Stimulated activated CD8-positive, alpha-beta memory T cell treated with anti-CD3 and anti-CD28 coated beads, Interleukin-4, amount 100 ng/mL, for 1 hour (primary cell): Measurements from ENCODE around the gene DUSP16.

Experiments
- DNase-seq, 2 donors: peaks; one replicate each; pipeline ENCODE4 v3.0.0-alpha.2; 2020; ENCODE audit warnings: low read depth in 2 of 2, low spot score in 1 of 2

DUSP16 gene

GRCh38 chr12:12499909-12500604 lies 62.6 kb downstream of the DUSP16 start:
- no peak for DNase-seq

GRCh38 chr12:12498210-12498609 lies 64.5 kb downstream of the DUSP16 start:
- DNase-seq: no peak

- no peak for DNase-seq
These were observed 67.1 kb downstream of the DUSP16 start for GRCh38 chr12:12495536-12495935.

- no peak for DNase-seq
These were observed 70.1 kb downstream of the DUSP16 start for GRCh38 chr12:12492547-12492946.

GRCh38 chr12:12491606-12492005 lies 71.1 kb downstream of the DUSP16 start:
- no peak for DNase-seq

- no peak for DNase-seq
These were observed 73.7 kb downstream of the DUSP16 start for GRCh38 chr12:12488823-12489550.

- DNase-seq: no peak
These were observed 74.4 kb downstream of the DUSP16 start for GRCh38 chr12:12488296-12488695.

GRCh38 chr12:12487490-12487889 lies 75.2 kb downstream of the DUSP16 start:
- no peak for DNase-seq

- DNase-seq: no peak
These were observed 75.9 kb downstream of the DUSP16 start for GRCh38 chr12:12486661-12487240.

GRCh38 chr12:12483438-12483837 lies 79.2 kb downstream of the DUSP16 start:
- no peak for DNase-seq

GRCh38 chr12:12482959-12483358 lies 79.7 kb downstream of the DUSP16 start:
- DNase-seq: no peak

GRCh38 chr12:12482150-12482761 lies 80.4 kb downstream of the DUSP16 start:
- no peak for DNase-seq

GRCh38 chr12:12481631-12482030 lies 81.0 kb downstream of the DUSP16 start:
- DNase-seq: no peak

GRCh38 chr12:12480074-12480473 lies 82.6 kb downstream of the DUSP16 start:
- DNase-seq: no peak

GRCh38 chr12:12477532-12477890 lies 85.2 kb downstream of the DUSP16 start:
- DNase-seq: no peak

GRCh38 chr12:12476857-12477531 lies 85.7 kb downstream of the DUSP16 start:
- no peak for DNase-seq

- no peak for DNase-seq
These were observed 87.5 kb downstream of the DUSP16 start for GRCh38 chr12:12474931-12475795.

- DNase-seq: no peak
These were observed 88.2 kb downstream of the DUSP16 start for GRCh38 chr12:12474471-12474928.

GRCh38 chr12:12473223-12473622 lies 89.4 kb downstream of the DUSP16 start:
- DNase-seq: no peak
